HepG2 (cell line): ENCODE measurements around the gene CCDC97. TPM values are rescaled to one million over a fixed set of nuclear protein-coding genes. Genes with fewer than 3 reads are reported as not detected.

Experiments used
- ATAC-seq: fragments of 200-7000 bp; cut with Tn5 transposase; 3 replicates; pipeline ENCODE4 v1.9.1; 2020; ENCODE audit warnings: mild to moderate bottlenecking, moderate library complexity
- BruUV-seq: library from RNA; stranded (reverse); fragments of 400-500 nt; replicated peaks from 2 replicates; lab custom pipeline; 2021; lab: Mats Ljungman, UMichigan
- CTCF ChIA-PET: fragments of 300-600 bp; formaldehyde crosslinking; extraction: SDS; loops from one replicate; lab custom pipeline; 2021; ENCODE audit warnings: low total read pairs, inconsistent platforms, low intra/inter-chr PET ratio; lab: Yijun Ruan, JAX
- POLR2A ChIA-PET: fragments of 350-600 bp; sonication (Branson Sonifier 250); formaldehyde crosslinking; loops from one replicate; lab custom pipeline; 2020; ENCODE audit warnings: antibody characterized with exemption, inconsistent platforms; lab: Yijun Ruan, JAX
- DNase-seq: peaks from one replicate; pipeline ENCODE4 v3.0.0-alpha.2; 2015; ENCODE audit warnings: low spot score
- FAIRE-seq: peaks from 3 replicates; lab custom pipeline; 2011; peaks lifted over from hg19 to GRCh38; lab: Jason Lieb, UNC
- H2AFZ ChIP-seq: one replicate; pipeline ENCODE4 v1.6.1; 2011; ENCODE audit warnings: low read length, inconsistent platforms
- H3K27ac ChIP-seq: fragments of 300-600 bp; 3 replicates; pipeline ENCODE4 v1.8.0; 2011; ENCODE audit warnings: mixed run types, mild to moderate bottlenecking, mixed read lengths, low read length, inconsistent platforms; ENCODE audit not compliant: insufficient read depth; ENCODE audit errors: extremely low read length
- H3K27me3 ChIP-seq, 2 experiments: fragments of 200-600 bp in 1 of 2; 2 replicates in 1 of 2; 3 replicates in 1 of 2; pipeline versions ENCODE4 v1.6.0 to v1.8.0; 2011; ENCODE audit warnings: low read length in 2 of 2, mild to moderate bottlenecking in 2 of 2, moderate library complexity in 2 of 2, inconsistent platforms in 1 of 2; ENCODE audit not compliant: insufficient read depth in 2 of 2, control insufficient read depth in 1 of 2
- H3K36me3 ChIP-seq, 2 experiments: fragments of 200-600 bp in 1 of 2; replicated peaks in 1 of 2; 2 replicates in 1 of 2; 3 replicates in 1 of 2; pipeline versions ENCODE4 v1.5.1 to v1.8.0; 2011; ENCODE audit warnings: low read length in 2 of 2, inconsistent platforms in 1 of 2; ENCODE audit not compliant: insufficient read depth in 2 of 2, control insufficient read depth in 1 of 2
- H3K4me1 ChIP-seq: 2 replicates; pipeline ENCODE4 v1.5.1; 2012; ENCODE audit warnings: low read length, inconsistent platforms; ENCODE audit not compliant: insufficient read depth
- H3K4me2 ChIP-seq: 2 replicates; pipeline ENCODE4 v1.6.0; 2011; ENCODE audit warnings: low read depth, low read length, inconsistent platforms
- H3K4me3 ChIP-seq, 3 experiments: fragments of 200-600 bp in 1 of 3; sonication (generic), shearing (Covaris generic) in 1 of 3; replicated peaks in 1 of 3; 2 replicates each; pipeline ENCODE4 v1.5.1; 2011 to 2016; ENCODE audit warnings: low read length in 3 of 3, inconsistent platforms in 2 of 3, low read depth in 2 of 3, mild to moderate bottlenecking in 2 of 3, control low read depth in 1 of 3, mixed read lengths in 1 of 3; ENCODE audit not compliant: insufficient read depth in 1 of 3
- H3K79me2 ChIP-seq: one replicate; pipeline ENCODE4 v1.6.1; 2011; ENCODE audit warnings: low read length, inconsistent platforms; ENCODE audit not compliant: insufficient read depth
- H3K9ac ChIP-seq: 2 replicates; pipeline ENCODE4 v1.6.0; 2011; ENCODE audit warnings: mild to moderate bottlenecking, low read depth, low read length, inconsistent platforms; ENCODE audit not compliant: insufficient read depth
- H3K9me3 ChIP-seq: 2 replicates; pipeline ENCODE4 v1.5.1; 2012; ENCODE audit warnings: mild to moderate bottlenecking, low read length
- H4K20me1 ChIP-seq: 2 replicates; pipeline ENCODE4 v1.6.0; 2011; ENCODE audit warnings: inconsistent platforms, mild to moderate bottlenecking, low read length, moderate library complexity; ENCODE audit not compliant: insufficient read depth
- DR1 ChIP-seq: sonication (generic); formaldehyde crosslinking; IDR thresholded peaks from 2 replicates; pipeline ENCODE4 v1.8.0; 2021; ENCODE audit warnings: mild to moderate bottlenecking, missing genetic modification reagents, inconsistent platforms
- GPN1 ChIP-seq: sonication (generic); formaldehyde crosslinking; IDR thresholded peaks from 2 replicates; pipeline ENCODE4 v1.5.1; 2020; ENCODE audit warnings: missing genetic modification reagents, borderline replicate concordance
- HBP1 ChIP-seq: IDR thresholded peaks from 2 replicates; pipeline ENCODE4 v1.6.1; 2016; ENCODE audit warnings: low read depth, control low read depth
- HOXD1 ChIP-seq: sonication (generic); formaldehyde crosslinking; IDR thresholded peaks from 2 replicates; pipeline ENCODE4 v1.5.0; 2020; ENCODE audit warnings: missing genetic modification reagents
- KLF15 ChIP-seq: sonication (generic); formaldehyde crosslinking; IDR thresholded peaks from 2 replicates; pipeline ENCODE4 v1.8.1; 2023; ENCODE audit warnings: borderline replicate concordance, mild to moderate bottlenecking, inconsistent platforms, missing genetic modification reagents, mixed read lengths
- POLR2AphosphoS2 ChIP-seq: IDR thresholded peaks from 2 replicates; pipeline ENCODE4 v1.6.1; 2011; ENCODE audit warnings: low read depth, low read length, improper control_type of control experiment
- PREB ChIP-seq: sonication (generic); formaldehyde crosslinking; IDR thresholded peaks from 2 replicates; pipeline ENCODE4 v1.4.0; 2020; ENCODE audit warnings: missing genetic modification reagents
- SP5 ChIP-seq: IDR thresholded peaks from 2 replicates; pipeline ENCODE4 v1.6.1; 2016; ENCODE audit warnings: low read depth, borderline replicate concordance
- THYN1 ChIP-seq: sonication (generic); formaldehyde crosslinking; IDR thresholded peaks from 2 replicates; pipeline ENCODE4 v1.8.1; 2023; ENCODE audit warnings: low read depth, mild to moderate bottlenecking, moderate library complexity, missing genetic modification reagents, borderline replicate concordance
- ZGPAT ChIP-seq: IDR thresholded peaks from 2 replicates; pipeline ENCODE4 v1.6.1; 2016; ENCODE audit warnings: mild to moderate bottlenecking
- ZNF674 ChIP-seq: sonication (generic); formaldehyde crosslinking; IDR thresholded peaks from 2 replicates; pipeline ENCODE4 v1.5.0; 2020; ENCODE audit warnings: low read depth, mild to moderate bottlenecking, missing genetic modification reagents
- WGBS: methylation state at CpG from one replicate; pipeline ENCODE4 v1.1.6; 2017; ENCODE audit warnings: low lambda C conversion rate; 5-methylcytosine and 5-hydroxymethylcytosine counted together
- in situ Hi-C: cut with HindIII; loops from 2 replicates; pipeline ENCODE4 v1.10.0; 2017; ENCODE audit warnings: low pct_unique_long_range_greater_than_20kb; ENCODE audit not compliant: extremely low pct_ligation_motif_present
- intact Hi-C: fragments of 100-400 bp; cut with micrococcal nuclease; formaldehyde crosslinking; loops from one replicate; pipeline ENCODE4 v1.10.0; 2022; ENCODE audit not compliant: unreplicated experiment
- polyA plus RNA-seq, 8 experiments: library from polyadenylated mRNA; depleted of rRNA in 3 of 8; stranded (reverse) in 7 of 8; unstranded in 1 of 8; fragments of >200 nt; fragmentation: Illumina TruSeq in 4 of 8; extraction: Trizol in 4 of 8; gene quantifications; 2 replicates each; pipeline versions ENCODE4 v1.2.1 to v1.2.3, GENCODE V29; 2011 to 2016; ENCODE audit warnings: low read depth in 4 of 8, missing spikeins in 1 of 8, mixed read lengths in 1 of 8; ENCODE audit not compliant: insufficient read depth in 1 of 8
- total RNA-seq, 5 experiments: library from RNA; depleted of rRNA; stranded (reverse); fragments of >200 nt; fragmentation: Illumina TruSeq; extraction: Trizol; gene quantifications; 2 replicates each; pipeline ENCODE4 v1.2.3, GENCODE V29; 2016; ENCODE audit warnings: low read depth in 1 of 5
- TF ChIP-seq, protein P1 (sequence below): sonication (generic); formaldehyde crosslinking; IDR thresholded peaks from 2 replicates; pipeline ENCODE4 v1.5.0; 2020; ENCODE audit warnings: mild to moderate bottlenecking, missing genetic modification reagents

CCDC97 gene
- total and polyA plus RNA-seq, 2 of the 13 experiments (the other 11 are each of a cell fraction or from before 2014, with no cell fraction given): 6.2 to 7.3 TPM

- FAIRE-seq (no peak), ATAC-seq (no peak), DNase-seq (no peak)
- no peaks in the 10 kb centered on the region for H4K20me1 ChIP-seq
- H3K4me1 ChIP-seq: peaks cover 28% of the 10 kb centered on the region
- peaks cover 19% of the 10 kb centered on the region for H3K79me2 ChIP-seq
- H3K4me2 ChIP-seq: no peak overlapping the region
- no peak overlapping the region for H3K27ac ChIP-seq
- POLR2A ChIA-PET: interaction anchor here (1.9 to 5.3 kb wide), 3 partner anchors 16 to 45 kb away, joined by 9 to 55 read pairs (median 31); partner anchors contain the start of gene HNRNPUL1
- no peaks in the 10 kb centered on the region for H3K9me3 ChIP-seq
- TF ChIP-seq, protein P1, sequence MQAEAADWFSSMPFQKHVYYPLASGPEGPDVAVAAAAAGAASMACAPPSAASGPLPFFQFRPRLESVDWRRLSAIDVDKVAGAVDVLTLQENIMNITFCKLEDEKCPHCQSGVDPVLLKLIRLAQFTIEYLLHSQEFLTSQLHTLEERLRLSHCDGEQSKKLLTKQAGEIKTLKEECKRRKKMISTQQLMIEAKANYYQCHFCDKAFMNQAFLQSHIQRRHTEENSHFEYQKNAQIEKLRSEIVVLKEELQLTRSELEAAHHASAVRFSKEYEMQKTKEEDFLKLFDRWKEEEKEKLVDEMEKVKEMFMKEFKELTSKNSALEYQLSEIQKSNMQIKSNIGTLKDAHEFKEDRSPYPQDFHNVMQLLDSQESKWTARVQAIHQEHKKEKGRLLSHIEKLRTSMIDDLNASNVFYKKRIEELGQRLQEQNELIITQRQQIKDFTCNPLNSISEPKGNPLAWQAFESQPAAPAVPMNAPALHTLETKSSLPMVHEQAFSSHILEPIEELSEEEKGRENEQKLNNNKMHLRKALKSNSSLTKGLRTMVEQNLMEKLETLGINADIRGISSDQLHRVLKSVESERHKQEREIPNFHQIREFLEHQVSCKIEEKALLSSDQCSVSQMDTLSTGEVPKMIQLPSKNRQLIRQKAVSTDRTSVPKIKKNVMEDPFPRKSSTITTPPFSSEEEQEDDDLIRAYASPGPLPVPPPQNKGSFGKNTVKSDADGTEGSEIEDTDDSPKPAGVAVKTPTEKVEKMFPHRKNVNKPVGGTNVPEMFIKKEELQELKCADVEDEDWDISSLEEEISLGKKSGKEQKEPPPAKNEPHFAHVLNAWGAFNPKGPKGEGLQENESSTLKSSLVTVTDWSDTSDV (CRISPR knock-in tag): no peak
- TF ChIP-seq HOXD1 (no peak), KLF15 (CRISPR knock-in tag) (no peak), PREB (CRISPR knock-in tag) (no peak), HBP1 (CRISPR knock-in tag) (no peak), POLR2AphosphoS2 (no peak), SP5 (CRISPR knock-in tag) (no peak), DR1 (CRISPR knock-in tag) (no peak), ZNF674 (CRISPR knock-in tag) (no peak), ZGPAT (CRISPR knock-in tag) (no peak), GPN1 (CRISPR knock-in tag) (no peak), THYN1 (CRISPR knock-in tag) (no peak)
- peaks cover 26 to 53% of the 10 kb centered on the region in 2 experiments for H3K36me3 ChIP-seq
- CTCF ChIA-PET: interaction anchor here (1.0 kb wide), 1 partner anchor 103 kb away, joined by 5 read pairs; no protein-coding TSS in a partner anchor
- TSS peak; percentile 33 for BruUV-seq
- H2AFZ ChIP-seq: no peak overlapping the region
- 93% methylated on average over 8 of the region's 8 CpGs for WGBS
- intact Hi-C loops (no loop called here), in situ Hi-C loops (loop anchor here (5.0 kb wide), 1 partner anchor 40 kb away; no protein-coding TSS in a partner anchor)
- H3K4me3 ChIP-seq: no peak overlapping the region
- no peak overlapping the region for H3K9ac ChIP-seq
- H3K27me3 ChIP-seq: no peaks in the 10 kb centered on the region
Observed at GRCh38 chr19:41307090-41307875, 2.7 kb upstream of the CCDC97 start.
